Measurements from ENCODE around the gene ARID5A. TPM values are rescaled to one million over a fixed set of nuclear protein-coding genes. Genes with fewer than 3 reads are reported as not detected.

Gene ARID5A, protein sequence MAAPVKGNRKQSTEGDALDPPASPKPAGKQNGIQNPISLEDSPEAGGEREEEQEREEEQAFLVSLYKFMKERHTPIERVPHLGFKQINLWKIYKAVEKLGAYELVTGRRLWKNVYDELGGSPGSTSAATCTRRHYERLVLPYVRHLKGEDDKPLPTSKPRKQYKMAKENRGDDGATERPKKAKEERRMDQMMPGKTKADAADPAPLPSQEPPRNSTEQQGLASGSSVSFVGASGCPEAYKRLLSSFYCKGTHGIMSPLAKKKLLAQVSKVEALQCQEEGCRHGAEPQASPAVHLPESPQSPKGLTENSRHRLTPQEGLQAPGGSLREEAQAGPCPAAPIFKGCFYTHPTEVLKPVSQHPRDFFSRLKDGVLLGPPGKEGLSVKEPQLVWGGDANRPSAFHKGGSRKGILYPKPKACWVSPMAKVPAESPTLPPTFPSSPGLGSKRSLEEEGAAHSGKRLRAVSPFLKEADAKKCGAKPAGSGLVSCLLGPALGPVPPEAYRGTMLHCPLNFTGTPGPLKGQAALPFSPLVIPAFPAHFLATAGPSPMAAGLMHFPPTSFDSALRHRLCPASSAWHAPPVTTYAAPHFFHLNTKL
- 7.1 and 7.7 TPM in 2 replicates for total RNA-seq (2014; rRNA removed; shearing (Covaris generic))
- 5.5 and 5.9 TPM in 2 replicates for polyA plus RNA-seq (2016; fragmentation: Nextera tagmentation; extraction: Ambion mirVana)
- long read RNA-seq, transcript ARID5A-201 (7 exons, 2,188 nt): major isoform, 8 of 12 reads
- long read RNA-seq, partial matches to known transcripts: 1 of 12 reads
- long read RNA-seq, other reads (novel, unspliced or antisense): 3 of 12 reads

DNA sequence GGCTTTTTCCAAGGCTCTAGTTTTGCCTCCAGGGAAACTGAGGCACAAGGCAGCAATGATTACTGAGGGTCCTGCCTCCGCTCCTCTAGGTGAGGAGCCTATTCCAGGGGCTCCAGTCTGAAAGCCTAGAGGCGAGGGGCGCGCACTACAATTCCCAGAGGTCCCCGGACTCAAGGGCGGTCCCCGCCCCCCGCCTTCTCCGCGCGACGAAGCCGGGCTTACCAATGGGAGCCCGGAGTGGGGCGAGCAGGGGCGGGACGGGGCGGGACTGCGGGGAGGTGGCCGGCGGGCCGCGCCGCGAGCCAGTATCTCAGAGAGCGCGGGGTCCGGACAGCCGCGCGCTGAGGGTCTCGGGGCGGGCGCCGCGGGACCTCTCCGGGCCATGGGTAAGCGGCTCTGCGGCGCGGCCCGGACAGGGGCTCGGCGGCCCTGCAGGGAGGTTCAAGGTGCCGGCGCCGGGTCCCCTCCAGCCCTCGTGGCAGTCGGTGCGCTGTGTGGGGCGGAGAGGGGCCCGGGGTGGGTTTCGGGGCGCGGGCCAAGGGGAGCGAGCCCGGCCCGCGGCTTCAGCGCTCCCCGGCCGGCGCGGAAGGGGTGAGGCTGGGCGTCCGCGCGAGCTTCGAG is at the start of gene ARID5A:
ARID5A (plus strand) TSS at position 308 of the 621 bp plus-strand sequence; CDS start at position 383, 75 bp downstream.
- H3K27ac ChIP-seq (ENCODE audit: low read depth): no peak within 1 kb of the TSS
- H3K4me2 ChIP-seq: peak within 1 kb of the TSS; percentile 93
- H4K20me1 ChIP-seq (replicated peaks; ENCODE audit: insufficient read depth): peaks cover 5% of the 10 kb centered on the region; the same call in 1 of the 2 replicates
- peaks cover 38% of the 10 kb centered on the region for H3K4me1 ChIP-seq (ENCODE audit: insufficient read depth)
- Mint-ChIP-seq H3K4me1 (peaks cover 37% of the 10 kb centered on the region), H3K4me3 (peak within 1 kb of the TSS; percentile 82), H3K27me3 (ENCODE audit: insufficient read depth, low read depth, poor library complexity) (peaks cover 29% of the 10 kb centered on the region), H3K9me3 (no peaks in the 10 kb centered on the region), H3K36me3 (ENCODE audit: low read depth) (no peaks in the 10 kb centered on the region), H3K27ac (no peak within 1 kb of the TSS)
- peaks cover 41% of the 10 kb centered on the region for H3K27me3 ChIP-seq (ENCODE audit: insufficient read depth)
- peak; percentile 97 for DNase-seq (ENCODE audit: low spot score)
- no peaks in the 10 kb centered on the region for H3K9me2 ChIP-seq (ENCODE audit: insufficient read depth)
- H3K36me3 ChIP-seq (ENCODE audit: insufficient read depth): no peaks in the 10 kb centered on the region
- H3K4me3 ChIP-seq: peak within 1 kb of the TSS; percentile 77
- H3K79me2 ChIP-seq (replicated peaks; ENCODE audit: insufficient read depth): 0 out of 2 replicates have a peak, but pooled peaks cover 6% of the 10 kb centered on the region
- 0 out of 2 replicates have a peak, but pooled peaks cover 3% of the 10 kb centered on the region for H3F3A ChIP-seq (replicated peaks; ENCODE audit: low read depth)
- no peak for TF ChIP-seq ZNF114 (CRISPR knock-in tag; IDR thresholded peaks at IDR 0.05)
- TF ChIP-seq, protein P1, sequence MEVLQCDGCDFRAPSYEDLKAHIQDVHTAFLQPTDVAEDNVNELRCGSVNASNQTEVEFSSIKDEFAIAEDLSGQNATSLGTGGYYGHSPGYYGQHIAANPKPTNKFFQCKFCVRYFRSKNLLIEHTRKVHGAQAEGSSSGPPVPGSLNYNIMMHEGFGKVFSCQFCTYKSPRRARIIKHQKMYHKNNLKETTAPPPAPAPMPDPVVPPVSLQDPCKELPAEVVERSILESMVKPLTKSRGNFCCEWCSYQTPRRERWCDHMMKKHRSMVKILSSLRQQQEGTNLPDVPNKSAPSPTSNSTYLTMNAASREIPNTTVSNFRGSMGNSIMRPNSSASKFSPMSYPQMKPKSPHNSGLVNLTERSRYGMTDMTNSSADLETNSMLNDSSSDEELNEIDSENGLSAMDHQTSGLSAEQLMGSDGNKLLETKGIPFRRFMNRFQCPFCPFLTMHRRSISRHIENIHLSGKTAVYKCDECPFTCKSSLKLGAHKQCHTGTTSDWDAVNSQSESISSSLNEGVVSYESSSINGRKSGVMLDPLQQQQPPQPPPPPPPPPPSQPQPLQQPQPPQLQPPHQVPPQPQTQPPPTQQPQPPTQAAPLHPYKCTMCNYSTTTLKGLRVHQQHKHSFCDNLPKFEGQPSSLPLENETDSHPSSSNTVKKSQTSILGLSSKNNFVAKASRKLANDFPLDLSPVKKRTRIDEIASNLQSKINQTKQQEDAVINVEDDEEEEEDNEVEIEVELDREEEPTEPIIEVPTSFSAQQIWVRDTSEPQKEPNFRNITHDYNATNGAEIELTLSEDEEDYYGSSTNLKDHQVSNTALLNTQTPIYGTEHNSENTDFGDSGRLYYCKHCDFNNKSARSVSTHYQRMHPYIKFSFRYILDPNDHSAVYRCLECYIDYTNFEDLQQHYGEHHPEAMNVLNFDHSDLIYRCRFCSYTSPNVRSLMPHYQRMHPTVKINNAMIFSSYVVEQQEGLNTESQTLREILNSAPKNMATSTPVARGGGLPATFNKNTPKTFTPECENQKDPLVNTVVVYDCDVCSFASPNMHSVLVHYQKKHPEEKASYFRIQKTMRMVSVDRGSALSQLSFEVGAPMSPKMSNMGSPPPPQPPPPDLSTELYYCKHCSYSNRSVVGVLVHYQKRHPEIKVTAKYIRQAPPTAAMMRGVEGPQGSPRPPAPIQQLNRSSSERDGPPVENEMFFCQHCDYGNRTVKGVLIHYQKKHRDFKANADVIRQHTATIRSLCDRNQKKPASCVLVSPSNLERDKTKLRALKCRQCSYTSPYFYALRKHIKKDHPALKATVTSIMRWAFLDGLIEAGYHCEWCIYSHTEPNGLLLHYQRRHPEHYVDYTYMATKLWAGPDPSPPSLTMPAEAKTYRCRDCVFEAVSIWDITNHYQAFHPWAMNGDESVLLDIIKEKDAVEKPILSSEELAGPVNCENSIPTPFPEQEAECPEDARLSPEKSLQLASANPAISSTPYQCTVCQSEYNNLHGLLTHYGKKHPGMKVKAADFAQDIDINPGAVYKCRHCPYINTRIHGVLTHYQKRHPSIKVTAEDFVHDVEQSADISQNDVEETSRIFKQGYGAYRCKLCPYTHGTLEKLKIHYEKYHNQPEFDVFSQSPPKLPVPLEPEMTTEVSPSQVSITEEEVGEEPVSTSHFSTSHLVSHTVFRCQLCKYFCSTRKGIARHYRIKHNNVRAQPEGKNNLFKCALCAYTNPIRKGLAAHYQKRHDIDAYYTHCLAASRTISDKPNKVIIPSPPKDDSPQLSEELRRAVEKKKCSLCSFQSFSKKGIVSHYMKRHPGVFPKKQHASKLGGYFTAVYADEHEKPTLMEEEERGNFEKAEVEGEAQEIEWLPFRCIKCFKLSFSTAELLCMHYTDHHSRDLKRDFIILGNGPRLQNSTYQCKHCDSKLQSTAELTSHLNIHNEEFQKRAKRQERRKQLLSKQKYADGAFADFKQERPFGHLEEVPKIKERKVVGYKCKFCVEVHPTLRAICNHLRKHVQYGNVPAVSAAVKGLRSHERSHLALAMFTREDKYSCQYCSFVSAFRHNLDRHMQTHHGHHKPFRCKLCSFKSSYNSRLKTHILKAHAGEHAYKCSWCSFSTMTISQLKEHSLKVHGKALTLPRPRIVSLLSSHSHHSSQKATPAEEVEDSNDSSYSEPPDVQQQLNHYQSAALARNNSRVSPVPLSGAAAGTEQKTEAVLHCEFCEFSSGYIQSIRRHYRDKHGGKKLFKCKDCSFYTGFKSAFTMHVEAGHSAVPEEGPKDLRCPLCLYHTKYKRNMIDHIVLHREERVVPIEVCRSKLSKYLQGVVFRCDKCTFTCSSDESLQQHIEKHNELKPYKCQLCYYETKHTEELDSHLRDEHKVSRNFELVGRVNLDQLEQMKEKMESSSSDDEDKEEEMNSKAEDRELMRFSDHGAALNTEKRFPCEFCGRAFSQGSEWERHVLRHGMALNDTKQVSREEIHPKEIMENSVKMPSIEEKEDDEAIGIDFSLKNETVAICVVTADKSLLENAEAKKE (CRISPR knock-in tag; IDR thresholded peaks at IDR 0.05): no peak
- no peak for TF ChIP-seq CTCF (conservative IDR thresholded peaks at IDR 0.05; ENCODE audit: low read depth in 2 of 2)
- TF ChIP-seq, protein P2, sequence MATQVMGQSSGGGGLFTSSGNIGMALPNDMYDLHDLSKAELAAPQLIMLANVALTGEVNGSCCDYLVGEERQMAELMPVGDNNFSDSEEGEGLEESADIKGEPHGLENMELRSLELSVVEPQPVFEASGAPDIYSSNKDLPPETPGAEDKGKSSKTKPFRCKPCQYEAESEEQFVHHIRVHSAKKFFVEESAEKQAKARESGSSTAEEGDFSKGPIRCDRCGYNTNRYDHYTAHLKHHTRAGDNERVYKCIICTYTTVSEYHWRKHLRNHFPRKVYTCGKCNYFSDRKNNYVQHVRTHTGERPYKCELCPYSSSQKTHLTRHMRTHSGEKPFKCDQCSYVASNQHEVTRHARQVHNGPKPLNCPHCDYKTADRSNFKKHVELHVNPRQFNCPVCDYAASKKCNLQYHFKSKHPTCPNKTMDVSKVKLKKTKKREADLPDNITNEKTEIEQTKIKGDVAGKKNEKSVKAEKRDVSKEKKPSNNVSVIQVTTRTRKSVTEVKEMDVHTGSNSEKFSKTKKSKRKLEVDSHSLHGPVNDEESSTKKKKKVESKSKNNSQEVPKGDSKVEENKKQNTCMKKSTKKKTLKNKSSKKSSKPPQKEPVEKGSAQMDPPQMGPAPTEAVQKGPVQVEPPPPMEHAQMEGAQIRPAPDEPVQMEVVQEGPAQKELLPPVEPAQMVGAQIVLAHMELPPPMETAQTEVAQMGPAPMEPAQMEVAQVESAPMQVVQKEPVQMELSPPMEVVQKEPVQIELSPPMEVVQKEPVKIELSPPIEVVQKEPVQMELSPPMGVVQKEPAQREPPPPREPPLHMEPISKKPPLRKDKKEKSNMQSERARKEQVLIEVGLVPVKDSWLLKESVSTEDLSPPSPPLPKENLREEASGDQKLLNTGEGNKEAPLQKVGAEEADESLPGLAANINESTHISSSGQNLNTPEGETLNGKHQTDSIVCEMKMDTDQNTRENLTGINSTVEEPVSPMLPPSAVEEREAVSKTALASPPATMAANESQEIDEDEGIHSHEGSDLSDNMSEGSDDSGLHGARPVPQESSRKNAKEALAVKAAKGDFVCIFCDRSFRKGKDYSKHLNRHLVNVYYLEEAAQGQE (IDR thresholded peaks at IDR 0.05; ENCODE audit: unreplicated experiment): no peak
- TF ChIP-seq ETS1 (IDR thresholded peaks at IDR 0.05): peak; percentile 58; the same call in 1 of the 2 replicates
- peak; percentile 68 for TF ChIP-seq POLR2AphosphoS5 (IDR thresholded peaks at IDR 0.05; ENCODE audit: low read depth)
- TF ChIP-seq STAT1 (IDR thresholded peaks at IDR 0.05; ENCODE audit: unreplicated experiment): no peak
- TF ChIP-seq CREB1 (CRISPR knock-in tag; IDR thresholded peaks at IDR 0.05; ENCODE audit: low read depth): peak; percentile 77
- peak; percentile 69 for ATAC-seq
- peak within 1 kb of the TSS; percentile 96 for H2AFZ ChIP-seq
